ENCODE results near the gene DCAF10. TPM values are rescaled to one million over a fixed set of nuclear protein-coding genes. Genes with fewer than 3 reads are reported as not detected.
A peak's percentile ranks its signal among the peaks of the same experiment; 100 is the strongest.
"Not testable (repeated sequence)": the region's sequence is repeated elsewhere in the genome, so short reads cannot be mapped to it uniquely, and the experiment has no call there.

DCAF10 gene
- total RNA-seq, 1 donor from 2014 or later = 27.5 TPM

DNA sequence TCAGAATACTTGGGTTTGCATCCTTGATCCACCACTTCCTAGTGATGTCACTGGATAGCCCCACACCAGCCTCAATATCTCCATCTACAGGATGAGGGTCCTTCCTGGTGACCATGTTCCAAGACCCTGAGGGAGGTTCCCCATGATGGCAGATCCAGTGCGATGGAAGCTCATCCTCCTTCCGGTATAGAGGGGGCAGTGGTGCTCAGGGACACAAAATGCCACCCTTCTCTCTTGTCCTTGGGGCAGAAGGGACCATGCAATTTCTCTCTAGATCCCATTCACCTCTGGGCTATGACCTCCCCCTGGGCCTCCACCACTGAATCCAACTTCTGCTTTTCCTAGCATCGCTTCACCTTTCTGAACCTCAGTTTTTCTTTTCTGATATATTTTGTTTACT lies 108.7 kb downstream of the DCAF10 start:
- H3K9me3 ChIP-seq = no peaks in the 10 kb centered on the region
- intact Hi-C loops (cut with DNase I) = loop anchor here (10.0 kb wide), 2 partner anchors 125 to 505 kb away; partner anchors contain the start of gene EXOSC3
- H3K4me3 ChIP-seq = no peak overlapping the region
- no peak overlapping the region for H3K27ac ChIP-seq
- H3K4me1 ChIP-seq = peaks cover 13% of the 10 kb centered on the region
- TF ChIP-seq, protein P1, sequence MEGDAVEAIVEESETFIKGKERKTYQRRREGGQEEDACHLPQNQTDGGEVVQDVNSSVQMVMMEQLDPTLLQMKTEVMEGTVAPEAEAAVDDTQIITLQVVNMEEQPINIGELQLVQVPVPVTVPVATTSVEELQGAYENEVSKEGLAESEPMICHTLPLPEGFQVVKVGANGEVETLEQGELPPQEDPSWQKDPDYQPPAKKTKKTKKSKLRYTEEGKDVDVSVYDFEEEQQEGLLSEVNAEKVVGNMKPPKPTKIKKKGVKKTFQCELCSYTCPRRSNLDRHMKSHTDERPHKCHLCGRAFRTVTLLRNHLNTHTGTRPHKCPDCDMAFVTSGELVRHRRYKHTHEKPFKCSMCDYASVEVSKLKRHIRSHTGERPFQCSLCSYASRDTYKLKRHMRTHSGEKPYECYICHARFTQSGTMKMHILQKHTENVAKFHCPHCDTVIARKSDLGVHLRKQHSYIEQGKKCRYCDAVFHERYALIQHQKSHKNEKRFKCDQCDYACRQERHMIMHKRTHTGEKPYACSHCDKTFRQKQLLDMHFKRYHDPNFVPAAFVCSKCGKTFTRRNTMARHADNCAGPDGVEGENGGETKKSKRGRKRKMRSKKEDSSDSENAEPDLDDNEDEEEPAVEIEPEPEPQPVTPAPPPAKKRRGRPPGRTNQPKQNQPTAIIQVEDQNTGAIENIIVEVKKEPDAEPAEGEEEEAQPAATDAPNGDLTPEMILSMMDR (IDR thresholded peaks at IDR 0.05) = no peak
- TF ChIP-seq POLR2AphosphoS5 (IDR thresholded peaks at IDR 0.05; ENCODE audit: insufficient read depth in 1 of 2, low read depth in 1 of 2) = no peak
- no peak for TF ChIP-seq POLR2A (IDR thresholded peaks at IDR 0.05)
- DNase-seq (ENCODE audit: extremely low spot score in 2 of 2) = peak; percentile 40 to 60
- H3K27me3 ChIP-seq = no peaks in the 10 kb centered on the region
- H3K36me3 ChIP-seq = no peaks in the 10 kb centered on the region

DNA sequence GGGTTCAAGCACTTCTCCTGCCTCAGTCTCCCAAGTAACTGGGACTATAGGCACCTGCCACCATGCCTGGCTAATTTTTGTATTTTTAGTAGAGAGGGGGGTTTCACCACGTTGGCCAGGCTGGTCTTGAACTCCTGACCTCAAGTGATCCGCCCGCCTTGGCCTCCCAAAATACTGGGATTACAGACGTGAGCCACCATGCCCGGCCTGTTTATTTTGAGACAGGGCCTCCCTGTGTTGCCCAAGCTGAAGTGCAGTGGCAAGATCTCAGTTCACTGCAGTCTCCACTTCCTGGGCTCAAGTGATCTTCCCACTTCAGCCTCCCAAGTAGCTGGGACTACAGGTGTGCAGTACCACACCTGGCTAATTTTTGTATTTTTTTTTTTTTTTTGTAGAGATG lies 109.2 kb downstream of the DCAF10 start:
- peak in 1 of 2 donors; percentile 64 for DNase-seq (ENCODE audit: extremely low spot score in 2 of 2)
- intact Hi-C loops (cut with DNase I) = loop anchor here (5.0 to 10.0 kb wide), 4 partner anchors 125 to 525 kb away; partner anchors contain the start of genes EXOSC3 and SHB
- not testable (repeated sequence) for H3K9me3 ChIP-seq, H3K27me3 ChIP-seq, H3K36me3 ChIP-seq, H3K4me1 ChIP-seq, H3K4me3 ChIP-seq, H3K27ac ChIP-seq

DNA sequence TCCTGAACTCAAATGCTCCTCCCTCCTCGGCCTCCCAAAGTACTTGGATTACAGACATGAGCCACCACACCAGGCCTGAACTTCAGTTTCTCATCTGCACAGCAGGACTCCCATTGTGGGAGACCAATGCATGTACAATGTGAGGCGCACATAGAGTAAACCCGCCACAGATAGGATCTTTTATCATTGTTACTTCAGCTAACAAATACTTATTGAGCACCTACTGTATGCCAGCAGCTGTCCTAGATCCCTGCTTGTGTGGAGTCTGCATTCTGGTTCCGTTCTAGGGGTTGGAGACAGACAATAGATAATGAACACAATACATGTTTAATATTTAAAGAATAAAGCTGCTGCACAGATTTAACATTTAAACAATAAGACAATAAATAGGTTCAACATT lies 109.7 kb downstream of the DCAF10 start:
- H3K9me3 ChIP-seq = no peaks in the 10 kb centered on the region
- intact Hi-C loops (cut with DNase I) = loop anchor here (5.0 to 10.0 kb wide), 2 partner anchors 157 to 525 kb away; partner anchors contain the start of gene SHB
- no peaks in the 10 kb centered on the region for H3K27me3 ChIP-seq
- no peak for TF ChIP-seq POLR2A (IDR thresholded peaks at IDR 0.05)
- TF ChIP-seq, protein P1 (IDR thresholded peaks at IDR 0.05) = no peak
- TF ChIP-seq POLR2AphosphoS5 (IDR thresholded peaks at IDR 0.05; ENCODE audit: insufficient read depth in 1 of 2, low read depth in 1 of 2) = no peak
- H3K36me3 ChIP-seq = no peaks in the 10 kb centered on the region
- no peak overlapping the region for H3K4me3 ChIP-seq
- peak in 1 of 2 donors; percentile 56 for DNase-seq (ENCODE audit: extremely low spot score in 2 of 2)
- peaks cover 5% of the 10 kb centered on the region for H3K4me1 ChIP-seq
- H3K27ac ChIP-seq = no peak overlapping the region

DNA sequence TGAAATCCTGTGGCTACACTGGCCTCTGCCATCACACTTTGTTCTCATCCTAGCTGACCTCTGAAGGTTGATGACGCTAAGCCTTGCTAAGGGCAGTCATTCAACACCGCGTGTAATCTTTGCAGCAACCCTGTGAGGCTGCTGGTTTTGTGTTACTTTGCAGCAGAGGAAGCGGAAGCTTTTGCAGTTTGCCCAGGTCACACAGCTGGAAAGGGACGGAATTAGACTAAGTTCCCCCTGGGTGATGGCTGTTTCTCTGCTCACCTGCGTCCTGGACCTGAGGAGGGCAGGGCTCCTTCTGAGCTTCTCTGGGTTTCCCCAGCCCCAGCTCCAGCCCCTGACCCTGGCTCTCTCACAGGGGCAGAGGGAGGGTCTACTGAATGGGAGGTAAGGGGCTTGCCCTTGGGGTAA lies 110.7 kb downstream of the DCAF10 start:
- Histone ChIP-seq H3K27ac (no peak overlapping the region), H3K36me3 (no peaks in the 10 kb centered on the region), H3K4me3 (no peak overlapping the region), H3K4me1 (peaks cover 5% of the 10 kb centered on the region), H3K9me3 (no peaks in the 10 kb centered on the region), H3K27me3 (no peaks in the 10 kb centered on the region)
- DNase-seq (ENCODE audit: extremely low spot score in 2 of 2) = peak in 1 of 2 donors; percentile 79
- TF ChIP-seq POLR2A (IDR thresholded peaks at IDR 0.05) (no peak), POLR2AphosphoS5 (IDR thresholded peaks at IDR 0.05; ENCODE audit: insufficient read depth in 1 of 2, low read depth in 1 of 2) (no peak)
- TF ChIP-seq, protein P1 (IDR thresholded peaks at IDR 0.05) = no peak
- intact Hi-C loops (cut with DNase I) = loop anchor here (5.0 to 10.0 kb wide), 2 partner anchors 156 to 524 kb away; partner anchors contain the start of gene SHB

DNA sequence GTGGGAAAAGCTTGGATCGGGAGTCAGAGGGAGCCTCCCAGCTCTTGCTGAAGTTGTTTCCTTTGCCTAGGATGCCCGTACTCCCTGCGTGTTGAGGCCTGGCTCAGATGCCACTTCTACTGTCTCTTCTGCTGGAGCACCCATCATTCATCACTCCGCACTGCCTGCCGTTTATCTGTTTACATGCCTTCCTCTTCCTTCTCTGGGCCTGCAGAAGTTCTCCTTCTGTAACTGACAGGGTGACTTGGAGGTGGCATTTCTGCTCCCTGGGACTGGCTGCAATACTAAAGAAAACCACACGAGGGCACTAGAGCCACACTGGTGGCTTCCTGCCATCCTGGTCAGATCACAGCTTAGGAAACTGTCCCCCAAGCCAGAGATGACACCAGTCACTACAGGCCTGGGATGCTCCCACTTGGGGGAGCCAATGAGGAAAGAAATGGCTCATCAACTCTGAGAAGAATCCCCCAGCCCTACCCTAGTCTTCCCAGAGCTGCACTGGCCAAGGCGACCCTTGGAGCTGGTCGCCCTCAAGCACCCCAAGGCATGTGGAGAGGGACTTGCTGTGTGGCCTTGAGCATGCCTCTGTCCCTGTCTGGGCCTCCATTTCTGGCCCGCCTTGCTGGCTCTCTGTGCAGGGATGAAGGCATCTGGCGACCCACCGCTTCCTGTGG lies 113.0 kb downstream of the DCAF10 start:
- peak; percentile 17 to 59 for TF ChIP-seq POLR2AphosphoS5 (IDR thresholded peaks at IDR 0.05; ENCODE audit: insufficient read depth in 1 of 2, low read depth in 1 of 2)
- TF ChIP-seq, protein P1 (IDR thresholded peaks at IDR 0.05) = peak; percentile 91 to 94 (median 91)
- TF ChIP-seq POLR2A (IDR thresholded peaks at IDR 0.05) = no peak
- H3K36me3 ChIP-seq = no peaks in the 10 kb centered on the region
- intact Hi-C loops (cut with DNase I) = loop anchor here (5.0 to 10.0 kb wide), 2 partner anchors 154 to 521 kb away; partner anchors contain the start of gene SHB
- DNase-seq (ENCODE audit: extremely low spot score in 2 of 2) = peak in 1 of 2 donors; percentile 91
- no peak overlapping the region for H3K27ac ChIP-seq
- peaks cover 5% of the 10 kb centered on the region for H3K4me1 ChIP-seq
- no peaks in the 10 kb centered on the region for H3K27me3 ChIP-seq
- H3K9me3 ChIP-seq = no peaks in the 10 kb centered on the region
- H3K4me3 ChIP-seq = no peak overlapping the region

Data from vagina (tissue), 2 donors.